GM23248 (cell line): ENCODE data around the gene GPR75. TPM values are rescaled to one million over a fixed set of nuclear protein-coding genes. Genes with fewer than 3 reads are reported as not detected.

Source experiments
- DNase-seq: peaks from one replicate; pipeline ENCODE4 v3.0.0-alpha.2; 2015
- H2AFZ ChIP-seq: fragments of 200-600 bp; sonication (generic); 2 replicates; pipeline ENCODE4 v1.6.1; 2016; ENCODE audit warnings: antibody characterized with exemption
- H3F3A ChIP-seq: fragments of 200-600 bp; sonication (generic); 2 replicates; pipeline ENCODE4 v1.6.1; 2016; ENCODE audit warnings: mild to moderate bottlenecking, antibody characterized with exemption, mixed run types; ENCODE audit not compliant: insufficient read depth
- H3K27ac ChIP-seq: fragments of 200-600 bp; sonication (generic); 2 replicates; pipeline ENCODE4 v1.5.1; 2016; ENCODE audit warnings: mild to moderate bottlenecking
- H3K27me3 ChIP-seq: fragments of 200-600 bp; sonication (generic); replicated peaks from 2 replicates; pipeline ENCODE4 v1.6.1; 2016; ENCODE audit warnings: mild to moderate bottlenecking; ENCODE audit not compliant: insufficient read depth
- H3K36me3 ChIP-seq: fragments of 200-600 bp; sonication (generic); 2 replicates; pipeline ENCODE4 v1.6.1; 2016; ENCODE audit warnings: low read depth, mild to moderate bottlenecking
- H3K4me1 ChIP-seq: fragments of 200-600 bp; sonication (generic); 2 replicates; pipeline ENCODE4 v1.6.1; 2016; ENCODE audit warnings: mild to moderate bottlenecking; ENCODE audit not compliant: insufficient read depth
- H3K4me2 ChIP-seq: fragments of 200-600 bp; sonication (generic); one replicate; pipeline ENCODE4 v1.6.1; 2016; ENCODE audit warnings: mild to moderate bottlenecking; ENCODE audit not compliant: unreplicated experiment
- H3K4me3 ChIP-seq: fragments of 200-600 bp; sonication (generic); 2 replicates; pipeline ENCODE4 v1.5.1; 2016; ENCODE audit warnings: mild to moderate bottlenecking
- H3K79me2 ChIP-seq: fragments of 200-600 bp; sonication (generic); 2 replicates; pipeline ENCODE4 v1.6.1; 2016; ENCODE audit warnings: mild to moderate bottlenecking; ENCODE audit not compliant: insufficient read depth
- H3K9ac ChIP-seq: fragments of 200-600 bp; sonication (generic); 2 replicates; pipeline ENCODE4 v1.6.1; 2016; ENCODE audit warnings: mild to moderate bottlenecking
- H3K9me2 ChIP-seq: fragments of 200-600 bp; sonication (generic); 2 replicates; pipeline ENCODE4 v1.6.1; 2016; ENCODE audit warnings: mixed run types, mild to moderate bottlenecking, moderate library complexity; ENCODE audit not compliant: insufficient read depth
- H3K9me3 ChIP-seq: fragments of 200-600 bp; sonication (generic); one replicate; pipeline ENCODE4 v1.6.1; 2017; ENCODE audit warnings: low read depth
- H4K20me1 ChIP-seq: fragments of 200-600 bp; sonication (generic); 2 replicates; pipeline ENCODE4 v1.6.0; 2016; ENCODE audit not compliant: insufficient read depth
- EZH2 ChIP-seq: fragments of 200-600 bp; sonication (generic); IDR thresholded peaks from 2 replicates; pipeline ENCODE4 v1.6.1; 2018; ENCODE audit warnings: antibody characterized with exemption, mild to moderate bottlenecking; ENCODE audit not compliant: insufficient read depth, poor library complexity, severe bottlenecking
- EZH2phosphoT487 ChIP-seq: fragments of 200-600 bp; sonication (generic); IDR thresholded peaks from 2 replicates; pipeline ENCODE4 v1.6.1; 2018; ENCODE audit warnings: antibody characterized with exemption, moderate library complexity, mild to moderate bottlenecking, low read depth; ENCODE audit not compliant: insufficient read depth
- WGBS, 2 experiments: methylation state at CpG; one replicate each; pipeline ENCODE4 v1.1.6; 2015 to 2017; ENCODE audit warnings: low lambda C conversion rate in 2 of 2, low coverage in 1 of 2; ENCODE audit errors: missing lambda C conversion rate in 2 of 2; 5-methylcytosine and 5-hydroxymethylcytosine counted together
- in situ Hi-C: fragments of 300-500 bp; cut with MboI; formaldehyde crosslinking; loops from 2 replicates; pipeline ENCODE4 v1.15.0; 2020
- polyA plus RNA-seq: library from polyadenylated mRNA; unstranded; fragments of >200 nt; fragmentation: Nextera tagmentation; extraction: Ambion mirVana; gene quantifications from 2 replicates; pipeline ENCODE4 v1.2.1, GENCODE V29; 2016
- total RNA-seq: library from RNA; depleted of rRNA; stranded (reverse); fragments of >200 nt; shearing (Covaris generic); gene quantifications from 2 replicates; pipeline ENCODE4 v1.2.3, GENCODE V29; 2014

Gene GPR75
- total and polyA plus RNA-seq, 2 experiments from 2014 or later = 0.16 to 0.43 TPM

DNA sequence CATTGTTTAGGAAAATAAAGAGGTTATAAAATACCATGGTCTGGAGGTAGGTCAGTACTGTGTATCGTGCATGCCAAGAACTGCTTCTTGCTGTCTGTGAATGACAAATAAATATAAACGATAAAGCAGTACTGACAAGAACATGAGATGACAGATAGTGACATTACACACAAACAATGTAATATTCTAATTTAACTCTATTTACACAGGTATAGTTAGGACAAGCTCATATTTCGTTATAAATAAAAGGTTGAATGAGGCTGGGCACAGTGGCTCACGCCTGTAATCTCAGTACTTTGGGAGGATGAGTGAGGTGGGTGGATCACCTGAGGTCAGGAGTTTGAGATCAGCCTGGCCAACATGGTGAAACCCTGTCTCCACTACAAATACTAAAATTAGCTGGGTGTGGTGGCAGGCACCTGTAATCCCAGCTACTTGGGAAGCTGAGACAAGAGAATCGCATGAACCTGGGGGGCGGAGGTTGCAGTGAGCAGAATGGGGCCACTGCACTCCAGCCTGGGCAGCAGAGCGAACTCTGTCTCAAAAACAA is 14.7 kb upstream of the GPR75 start:
- peaks cover 55% of the 10 kb centered on the region for H3K36me3 ChIP-seq
- TF ChIP-seq EZH2phosphoT487 (no peak), EZH2 (no peak)
- DNase-seq = no peak
- H3K27me3 ChIP-seq = no peaks in the 10 kb centered on the region
- H3K9me2 ChIP-seq = no peaks in the 10 kb centered on the region
- no peak overlapping the region for H3K9ac ChIP-seq
- 91 to 95% methylated on average over 7 of the region's 7 CpGs for WGBS, 2 experiments
- no peaks in the 10 kb centered on the region for H3K9me3 ChIP-seq
- no peak overlapping the region for H3K27ac ChIP-seq
- peaks cover 4% of the 10 kb centered on the region; the same call in 1 of the 2 replicates for H3F3A ChIP-seq
- H3K4me1 ChIP-seq = peaks cover 13% of the 10 kb centered on the region
- H3K79me2 ChIP-seq = peaks cover 20% of the 10 kb centered on the region
- no peak overlapping the region for H2AFZ ChIP-seq
- H4K20me1 ChIP-seq = no peaks in the 10 kb centered on the region
- no peak overlapping the region for H3K4me2 ChIP-seq
- in situ Hi-C loops = no loop called here
- no peak overlapping the region for H3K4me3 ChIP-seq

DNA sequence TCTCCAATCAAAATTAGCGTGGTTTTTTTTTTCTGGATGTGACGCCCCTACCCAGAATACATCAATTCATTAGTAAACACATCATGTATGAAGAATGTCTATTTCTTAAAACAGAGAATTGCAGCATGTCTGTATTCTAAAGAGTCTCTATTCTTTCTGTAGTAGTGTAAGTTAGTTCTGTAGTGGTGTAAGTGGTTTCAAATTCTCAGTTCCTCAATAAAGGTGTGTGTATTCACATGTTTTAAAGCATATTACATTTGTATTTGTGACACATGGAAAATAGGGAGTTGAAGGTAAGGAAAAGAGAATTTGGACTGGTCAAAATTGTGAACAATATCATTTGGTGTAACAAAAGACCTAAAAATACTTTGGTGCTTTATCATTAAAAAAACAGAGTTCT is 8.0 kb upstream of the GPR75 start:
- no peak overlapping the region for H3K4me2 ChIP-seq
- TF ChIP-seq EZH2phosphoT487 (no peak), EZH2 (no peak)
- no peaks in the 10 kb centered on the region for H3K79me2 ChIP-seq
- H3K4me3 ChIP-seq = no peak overlapping the region
- H3K27me3 ChIP-seq = no peaks in the 10 kb centered on the region
- H3K9me2 ChIP-seq = no peaks in the 10 kb centered on the region
- H3K4me1 ChIP-seq = no peaks in the 10 kb centered on the region
- H3K27ac ChIP-seq = no peak overlapping the region
- H3K36me3 ChIP-seq = peaks cover 61% of the 10 kb centered on the region
- in situ Hi-C loops = no loop called here
- DNase-seq = no peak
- H2AFZ ChIP-seq = no peak overlapping the region
- no peaks in the 10 kb centered on the region for H4K20me1 ChIP-seq
- no peak overlapping the region for H3K9ac ChIP-seq
- no peaks in the 10 kb centered on the region for H3K9me3 ChIP-seq
- peaks cover 22% of the 10 kb centered on the region; the same call in 1 of the 2 replicates for H3F3A ChIP-seq
- WGBS, 2 experiments = 96 to 100% methylated on average over 2 of the region's 2 CpGs

DNA sequence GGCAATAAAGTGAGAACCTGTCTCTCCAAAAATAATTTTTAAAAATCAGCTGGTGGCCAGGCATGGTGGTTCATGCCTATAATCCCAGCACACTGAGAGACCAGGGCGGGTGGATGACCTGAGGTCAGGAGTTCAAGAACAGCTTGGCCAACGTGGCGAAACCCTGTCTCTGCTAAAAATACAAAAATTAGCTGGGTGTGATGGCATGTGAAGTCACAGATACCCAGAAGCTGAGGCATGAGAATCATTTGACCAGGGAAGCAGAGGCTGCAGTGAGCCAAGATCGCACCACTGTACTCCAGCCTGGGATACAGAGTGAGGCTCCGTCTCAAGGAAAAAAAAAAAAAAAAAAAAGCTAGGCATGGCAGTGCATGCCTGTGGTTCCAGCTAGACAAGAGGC is 7.4 kb upstream of the GPR75 start:
- Histone ChIP-seq H3K36me3 (peaks cover 61% of the 10 kb centered on the region), H3K9me2 (no peaks in the 10 kb centered on the region), H3K9me3 (no peaks in the 10 kb centered on the region), H2AFZ (no peak overlapping the region), H3K9ac (no peak overlapping the region), H3K4me2 (no peak overlapping the region), H4K20me1 (no peaks in the 10 kb centered on the region), H3K4me1 (no peaks in the 10 kb centered on the region), H3K4me3 (no peak overlapping the region), H3F3A (peaks cover 27% of the 10 kb centered on the region; the same call in 1 of the 2 replicates), H3K27me3 (no peaks in the 10 kb centered on the region), H3K27ac (no peak overlapping the region), H3K79me2 (no peaks in the 10 kb centered on the region)
- 88 to 94% methylated on average over 4 to 5 of the region's 5 CpGs for WGBS, 2 experiments
- no peak for DNase-seq
- TF ChIP-seq EZH2phosphoT487 = no peak
- TF ChIP-seq EZH2 = no peak
- in situ Hi-C loops = no loop called here

DNA sequence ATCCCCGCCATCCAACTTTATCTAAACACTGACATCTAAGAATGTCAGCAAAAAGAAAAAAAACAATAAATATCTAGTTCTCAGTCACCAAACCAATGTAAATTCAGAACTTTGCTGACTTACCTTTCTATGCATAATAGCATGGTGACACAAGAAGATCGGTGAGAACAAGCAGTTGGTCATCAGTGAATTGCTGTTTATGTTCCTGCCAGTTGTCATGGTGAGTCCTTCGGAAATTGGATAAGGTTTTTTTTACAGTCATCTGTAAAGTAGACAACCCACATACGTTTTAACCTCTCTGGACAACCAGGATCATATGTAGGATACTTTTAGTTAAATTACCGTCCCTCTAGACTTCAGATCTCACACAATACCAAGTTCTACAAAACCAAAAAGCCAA is 6.2 kb upstream of the GPR75 start:
- in situ Hi-C loops = no loop called here
- H3K4me1 ChIP-seq = no peaks in the 10 kb centered on the region
- H3K9me3 ChIP-seq = no peaks in the 10 kb centered on the region
- no peak for DNase-seq
- H2AFZ ChIP-seq = no peak overlapping the region
- peaks cover 58% of the 10 kb centered on the region for H3K36me3 ChIP-seq
- WGBS, 2 experiments = 81% methylated on average over 5 of the region's 5 CpGs
- H3F3A ChIP-seq = peaks cover 39% of the 10 kb centered on the region
- H3K4me2 ChIP-seq = no peak overlapping the region
- H3K4me3 ChIP-seq = no peak overlapping the region
- no peak for TF ChIP-seq EZH2phosphoT487
- no peak for TF ChIP-seq EZH2
- H3K9me2 ChIP-seq = no peaks in the 10 kb centered on the region
- no peak overlapping the region for H3K27ac ChIP-seq
- no peaks in the 10 kb centered on the region; the same call in 1 of the 2 replicates for H4K20me1 ChIP-seq
- H3K79me2 ChIP-seq = no peaks in the 10 kb centered on the region
- no peaks in the 10 kb centered on the region for H3K27me3 ChIP-seq
- H3K9ac ChIP-seq = no peak overlapping the region

DNA sequence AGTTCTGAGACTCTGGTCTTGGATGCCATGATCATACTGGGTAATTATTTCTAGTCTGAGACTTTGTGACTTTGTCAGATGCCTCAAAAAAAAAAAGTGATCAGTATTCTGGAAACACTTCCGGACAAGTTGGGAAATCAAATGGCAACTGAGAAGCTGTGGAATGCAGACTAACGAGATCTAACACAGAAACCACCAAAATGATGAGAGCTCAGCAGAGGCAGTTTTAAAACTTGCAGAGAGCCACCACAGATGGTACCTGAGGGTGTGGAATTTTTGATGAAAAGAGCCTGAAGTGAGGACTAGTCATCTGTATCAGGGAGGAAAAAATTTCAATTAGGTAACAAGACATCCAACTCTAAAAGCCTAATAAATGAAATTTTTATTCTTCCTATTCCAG is 5.5 kb upstream of the GPR75 start:
- Histone ChIP-seq H3K4me3 (no peak overlapping the region), H3K4me1 (peaks cover 1% of the 10 kb centered on the region; the same call in 1 of the 2 replicates), H3K27ac (no peak overlapping the region), H3K9me2 (no peaks in the 10 kb centered on the region), H3K9ac (no peak overlapping the region), H3F3A (peaks cover 46% of the 10 kb centered on the region), H3K27me3 (no peaks in the 10 kb centered on the region), H4K20me1 (no peaks in the 10 kb centered on the region; the same call in 1 of the 2 replicates), H2AFZ (no peak overlapping the region), H3K9me3 (no peaks in the 10 kb centered on the region), H3K79me2 (no peaks in the 10 kb centered on the region), H3K36me3 (peaks cover 54% of the 10 kb centered on the region), H3K4me2 (no peak overlapping the region)
- 44 to 48% methylated on average over 2 of the region's 2 CpGs for WGBS, 2 experiments
- in situ Hi-C loops = no loop called here
- TF ChIP-seq EZH2 (no peak), EZH2phosphoT487 (no peak)
- DNase-seq = peak; percentile 19
